HG02970 (cell line): ENCODE results near the gene RSPH6A.

ENCODE experiments used
- ATAC-seq: cut with Tn5 transposase; IDR thresholded peaks from one replicate; pipeline ENCODE4 v1.9.1; 2021; ENCODE audit warnings: mild to moderate bottlenecking, moderate library complexity, moderate number of reproducible peaks; ENCODE audit not compliant: unreplicated experiment, low FRiP score

The RSPH6A gene

GRCh38 chr19:45825917-45826893 is 11.1 kb upstream of the RSPH6A start:
- no peak for ATAC-seq

GRCh38 chr19:45825263-45825605 is 10.1 kb upstream of the RSPH6A start:
- no peak for ATAC-seq

- ATAC-seq = no peak
Observed at GRCh38 chr19:45824531-45825262, 9.6 kb upstream of the RSPH6A start.

GRCh38 chr19:45824041-45824471 is 8.9 kb upstream of the RSPH6A start:
- no peak for ATAC-seq

- no peak for ATAC-seq
Observed at GRCh38 chr19:45823182-45823581, 8.1 kb upstream of the RSPH6A start.

GRCh38 chr19:45822716-45823115 is 7.6 kb upstream of the RSPH6A start:
- no peak for ATAC-seq

- ATAC-seq = no peak
Observed at GRCh38 chr19:45821570-45821969, 6.5 kb upstream of the RSPH6A start.

GRCh38 chr19:45821103-45821521 is 6.0 kb upstream of the RSPH6A start:
- no peak for ATAC-seq

- ATAC-seq = no peak
Observed at GRCh38 chr19:45820413-45821102, 5.5 kb upstream of the RSPH6A start.

GRCh38 chr19:45819769-45820168 is 4.7 kb upstream of the RSPH6A start:
- no peak for ATAC-seq

- ATAC-seq = no peak
Observed at GRCh38 chr19:45817725-45818301, 2.7 kb upstream of the RSPH6A start.

- ATAC-seq = peak; percentile 68
Observed at GRCh38 chr19:45817010-45817724, 2.1 kb upstream of the RSPH6A start.

- ATAC-seq = no peak
Observed at GRCh38 chr19:45816236-45817009, 1.3 kb upstream of the RSPH6A start.

- ATAC-seq = no peak
Observed at GRCh38 chr19:45815481-45816216, 541 bp upstream of the RSPH6A start.

- no peak for ATAC-seq
Observed at GRCh38 chr19:45814166-45814780, 835 bp downstream of the RSPH6A start.

GRCh38 chr19:45812297-45812696 is 2.8 kb downstream of the RSPH6A start:
- no peak for ATAC-seq

GRCh38 chr19:45809643-45810159 is 5.4 kb downstream of the RSPH6A start:
- no peak for ATAC-seq

GRCh38 chr19:45805719-45806118 is 9.4 kb downstream of the RSPH6A start:
- ATAC-seq = no peak
